ENCODE results near the gene EZH1. TPM values are rescaled to one million over a fixed set of nuclear protein-coding genes. Genes with fewer than 3 reads are reported as not detected.

EZH1 gene
- total RNA-seq, 2 experiments from 2014 or later: 23.1 to 25.5 TPM

GRCh38 chr17:42754782-42755181 lies 9.9 kb upstream of the EZH1 start:
- intact Hi-C loops (cut with micrococcal nuclease): no loop called here
- Mint-ChIP-seq H3K9me3 (no peaks in the 10 kb centered on the region), H3K27ac (no peak overlapping the region), H3K36me3 (ENCODE audit: low read depth) (no peaks in the 10 kb centered on the region), H3K4me3 (no peak overlapping the region), H3K27me3 (peaks cover 29% of the 10 kb centered on the region), H3K4me1 (ENCODE audit: low read depth) (no peaks in the 10 kb centered on the region)
- DNase-seq: no peak
- CTCF ChIA-PET: interaction anchor here (2.0 to 3.1 kb wide), 2 partner anchors 8 to 177 kb away, joined by 7 to 9 read pairs; partner anchors contain the start of gene PSMC3IP
- ATAC-seq: no peak
- POLR2A ChIA-PET: interaction anchor here (0.8 kb wide), 1 partner anchor 193 kb away, joined by 3 read pairs; no protein-coding TSS in a partner anchor
- TF ChIP-seq, protein P1, sequence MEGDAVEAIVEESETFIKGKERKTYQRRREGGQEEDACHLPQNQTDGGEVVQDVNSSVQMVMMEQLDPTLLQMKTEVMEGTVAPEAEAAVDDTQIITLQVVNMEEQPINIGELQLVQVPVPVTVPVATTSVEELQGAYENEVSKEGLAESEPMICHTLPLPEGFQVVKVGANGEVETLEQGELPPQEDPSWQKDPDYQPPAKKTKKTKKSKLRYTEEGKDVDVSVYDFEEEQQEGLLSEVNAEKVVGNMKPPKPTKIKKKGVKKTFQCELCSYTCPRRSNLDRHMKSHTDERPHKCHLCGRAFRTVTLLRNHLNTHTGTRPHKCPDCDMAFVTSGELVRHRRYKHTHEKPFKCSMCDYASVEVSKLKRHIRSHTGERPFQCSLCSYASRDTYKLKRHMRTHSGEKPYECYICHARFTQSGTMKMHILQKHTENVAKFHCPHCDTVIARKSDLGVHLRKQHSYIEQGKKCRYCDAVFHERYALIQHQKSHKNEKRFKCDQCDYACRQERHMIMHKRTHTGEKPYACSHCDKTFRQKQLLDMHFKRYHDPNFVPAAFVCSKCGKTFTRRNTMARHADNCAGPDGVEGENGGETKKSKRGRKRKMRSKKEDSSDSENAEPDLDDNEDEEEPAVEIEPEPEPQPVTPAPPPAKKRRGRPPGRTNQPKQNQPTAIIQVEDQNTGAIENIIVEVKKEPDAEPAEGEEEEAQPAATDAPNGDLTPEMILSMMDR (IDR thresholded peaks at IDR 0.05): no peak

DNA sequence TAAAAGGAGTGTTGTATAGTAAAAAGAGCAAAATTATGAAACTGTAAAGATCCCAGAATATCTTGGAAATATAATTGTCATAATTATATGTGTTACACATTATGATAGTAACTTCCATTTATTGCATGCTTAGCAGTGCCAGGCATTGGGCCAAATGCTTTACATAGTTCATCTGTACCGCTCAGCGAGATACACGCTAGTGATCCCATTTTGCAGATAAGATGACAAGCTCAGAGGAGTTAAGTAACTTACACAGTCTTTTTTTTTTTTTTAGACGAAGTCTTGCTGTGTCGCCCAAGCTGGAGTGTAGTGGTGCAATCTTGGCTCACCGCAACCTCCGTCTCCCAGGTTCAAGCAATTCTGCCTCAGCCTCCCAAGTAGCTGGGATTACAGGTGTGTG lies 6.8 kb upstream of the EZH1 start:
- DNase-seq (no peak), ATAC-seq (no peak)
- intact Hi-C loops (cut with micrococcal nuclease): no loop called here
- H3K36me3 Mint-ChIP-seq (ENCODE audit: low read depth): no peaks in the 10 kb centered on the region
- TF ChIP-seq, protein P1 (IDR thresholded peaks at IDR 0.05): no peak
- H3K27me3 Mint-ChIP-seq: peaks cover 18% of the 10 kb centered on the region
- H3K9me3 Mint-ChIP-seq: no peaks in the 10 kb centered on the region
- ChIA-PET POLR2A (no interaction called here), CTCF (interaction anchor here (0.7 to 1.8 kb wide), 2 partner anchors 8 to 12 kb away, joined by 3 to 6 read pairs; no protein-coding TSS in a partner anchor)
- H3K4me3 Mint-ChIP-seq: no peak overlapping the region
- H3K4me1 Mint-ChIP-seq (ENCODE audit: low read depth): no peaks in the 10 kb centered on the region
- H3K27ac Mint-ChIP-seq: no peak overlapping the region

- no peaks in the 10 kb centered on the region for H3K36me3 Mint-ChIP-seq (ENCODE audit: low read depth)
- ChIA-PET CTCF (interaction anchor here (1.3 to 5.4 kb wide), 4 partner anchors 9 to 172 kb away, joined by 5 to 38 read pairs (median 6); no protein-coding TSS in a partner anchor), POLR2A (no interaction called here)
- no peak for DNase-seq
- TF ChIP-seq, protein P1 (IDR thresholded peaks at IDR 0.05): no peak
- ATAC-seq: no peak
- H3K27ac Mint-ChIP-seq: no peak overlapping the region
- H3K4me1 Mint-ChIP-seq (ENCODE audit: low read depth): no peaks in the 10 kb centered on the region
- peaks cover 15% of the 10 kb centered on the region for H3K27me3 Mint-ChIP-seq
- H3K9me3 Mint-ChIP-seq: no peaks in the 10 kb centered on the region
- intact Hi-C loops (cut with micrococcal nuclease): no loop called here
- H3K4me3 Mint-ChIP-seq: no peak overlapping the region
Observed at GRCh38 chr17:42750739-42751344, 6.0 kb upstream of the EZH1 start.

DNA sequence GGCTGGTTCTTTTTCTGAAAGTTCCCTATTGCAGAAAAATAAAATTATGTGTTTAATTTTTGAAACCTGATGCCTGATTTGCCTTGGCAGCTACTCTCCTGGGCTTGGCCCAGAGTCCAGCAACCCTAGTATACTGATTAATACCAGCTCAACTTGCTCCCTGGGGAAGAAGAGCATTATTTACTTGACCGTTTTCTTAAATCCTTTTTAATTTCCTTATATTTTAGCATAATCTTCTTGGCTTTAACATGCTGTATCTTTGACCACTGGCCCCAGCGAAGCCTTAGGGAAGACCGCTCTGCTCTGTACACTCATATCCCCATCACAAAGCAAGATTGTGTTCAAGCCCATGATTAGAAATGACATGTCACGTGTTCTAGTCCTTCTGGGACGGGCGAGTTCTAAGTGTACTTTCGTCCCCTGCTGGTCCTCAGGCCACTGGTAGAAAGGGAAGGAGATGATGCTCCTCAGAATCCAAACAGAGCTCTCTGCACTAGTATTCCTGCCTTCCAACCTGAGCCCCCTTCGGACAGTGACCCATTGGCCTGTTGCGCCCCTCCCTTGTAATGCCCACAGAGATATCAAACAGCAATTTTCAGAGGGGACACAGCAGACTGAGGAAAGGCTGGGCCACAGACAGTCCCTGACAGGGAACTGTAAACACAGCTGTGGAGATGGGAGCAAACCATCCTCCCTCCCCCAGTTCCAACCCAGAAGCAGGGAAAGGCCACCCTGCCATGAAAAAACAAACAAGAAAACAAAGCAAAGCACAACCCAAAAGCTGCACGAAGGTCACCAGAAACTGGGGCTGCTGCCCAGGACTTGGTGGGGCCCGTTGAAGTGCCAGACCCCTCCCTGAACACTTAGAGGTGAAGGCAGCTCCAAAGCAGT lies 4.3 kb upstream of the EZH1 start:
- POLR2A ChIA-PET: interaction anchor here (0.7 kb wide), 1 partner anchor 14 kb away, joined by 3 read pairs; no protein-coding TSS in a partner anchor
- no peak overlapping the region for H3K27ac Mint-ChIP-seq
- no peaks in the 10 kb centered on the region for H3K36me3 Mint-ChIP-seq (ENCODE audit: low read depth)
- no peak for ATAC-seq
- no peak for DNase-seq
- H3K9me3 Mint-ChIP-seq: no peaks in the 10 kb centered on the region
- TF ChIP-seq, protein P1 (IDR thresholded peaks at IDR 0.05): no peak
- CTCF ChIA-PET: interaction anchor here (1.7 to 5.4 kb wide), 2 partner anchors 13 to 14 kb away, joined by 5 to 38 read pairs; no protein-coding TSS in a partner anchor
- H3K4me3 Mint-ChIP-seq: no peak overlapping the region
- peaks cover 15% of the 10 kb centered on the region for H3K27me3 Mint-ChIP-seq
- H3K4me1 Mint-ChIP-seq (ENCODE audit: low read depth): peaks cover 7% of the 10 kb centered on the region
- intact Hi-C loops (cut with micrococcal nuclease): no loop called here
